GM23338 (cell line): ENCODE measurements around the gene RNF186. TPM values are rescaled to one million over a fixed set of nuclear protein-coding genes. Genes with fewer than 3 reads are reported as not detected.

Source experiments
- CREB1 ChIP-seq: fragments of 250-450 bp; sonication (Bioruptor Pico); IDR thresholded peaks from 2 replicates; pipeline ENCODE4 v1.5.0; 2020; ENCODE audit warnings: low read depth, mild to moderate bottlenecking, moderate library complexity
- CTCF ChIP-seq, 2 experiments: fragments of 200-600 bp in 1 of 2; sonication (generic) in 1 of 2; conservative IDR thresholded peaks; 2 replicates each; pipeline versions ENCODE4 v1.5.1 to v1.6.1; 2016 to 2017; ENCODE audit warnings: antibody characterized with exemption in 2 of 2, low read depth in 2 of 2, mild to moderate bottlenecking in 2 of 2, moderate library complexity in 1 of 2
- ETS1 ChIP-seq: IDR thresholded peaks from 2 replicates; pipeline ENCODE4 v1.6.1; 2016; ENCODE audit warnings: antibody characterized with exemption
- EZH2 ChIP-seq: fragments of 200-600 bp; sonication (generic); IDR thresholded peaks from one replicate; pipeline ENCODE4 v1.8.0; 2017; ENCODE audit warnings: antibody characterized with exemption, mild to moderate bottlenecking, low read depth; ENCODE audit not compliant: unreplicated experiment
- EZH2phosphoT487 ChIP-seq: fragments of 200-600 bp; sonication (generic); IDR thresholded peaks from one replicate; pipeline ENCODE4 v1.8.1; 2018; ENCODE audit warnings: antibody characterized with exemption; ENCODE audit not compliant: unreplicated experiment
- JUNB ChIP-seq: IDR thresholded peaks from one replicate; pipeline ENCODE4 v1.6.1; 2016; ENCODE audit warnings: antibody characterized with exemption; ENCODE audit not compliant: unreplicated experiment
- NANOG ChIP-seq: IDR thresholded peaks from 2 replicates; pipeline ENCODE4 v1.6.1; 2016; ENCODE audit warnings: antibody characterized with exemption, borderline replicate concordance
- POLR2AphosphoS5 ChIP-seq: IDR thresholded peaks from 2 replicates; pipeline ENCODE4 v1.6.1; 2016; ENCODE audit warnings: antibody characterized with exemption, low read depth
- STAT1 ChIP-seq: IDR thresholded peaks from one replicate; pipeline ENCODE4 v1.6.1; 2016; ENCODE audit warnings: antibody characterized with exemption; ENCODE audit not compliant: unreplicated experiment
- polyA plus RNA-seq: library from polyadenylated mRNA; unstranded; fragments of >200 nt; fragmentation: Nextera tagmentation; extraction: Ambion mirVana; gene quantifications from 2 replicates; pipeline ENCODE4 v1.2.1, GENCODE V29; 2016
- total RNA-seq: library from RNA; depleted of rRNA; stranded (reverse); fragments of >200 nt; shearing (Covaris generic); gene quantifications from 2 replicates; pipeline ENCODE4 v1.2.3, GENCODE V29; 2014
- TF ChIP-seq, protein P1 (sequence below): fragments of 250-450 bp; sonication (Bioruptor Pico); IDR thresholded peaks from 2 replicates; pipeline ENCODE4 v1.5.0; 2020; ENCODE audit warnings: mild to moderate bottlenecking, moderate library complexity

Gene RNF186
- total and polyA plus RNA-seq, 2 experiments from 2014 or later = not detected

DNA sequence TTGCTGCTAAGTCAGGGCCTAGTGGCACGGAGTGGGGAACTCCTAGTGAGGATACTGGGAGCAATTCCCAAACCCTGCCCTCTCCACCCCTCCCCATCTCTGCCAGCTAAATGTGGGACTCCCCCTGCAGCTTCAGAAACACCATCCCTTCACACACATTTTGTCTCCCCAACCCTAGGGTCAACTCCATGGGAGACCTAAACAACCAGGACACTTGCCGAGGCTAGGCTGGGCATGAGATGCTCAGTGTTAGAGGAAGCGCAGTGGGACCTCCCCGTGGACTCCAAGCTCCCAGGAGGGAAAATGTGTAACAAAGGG, 1.5 kb downstream of the RNF186 start (continued):
- TF ChIP-seq, protein P1, sequence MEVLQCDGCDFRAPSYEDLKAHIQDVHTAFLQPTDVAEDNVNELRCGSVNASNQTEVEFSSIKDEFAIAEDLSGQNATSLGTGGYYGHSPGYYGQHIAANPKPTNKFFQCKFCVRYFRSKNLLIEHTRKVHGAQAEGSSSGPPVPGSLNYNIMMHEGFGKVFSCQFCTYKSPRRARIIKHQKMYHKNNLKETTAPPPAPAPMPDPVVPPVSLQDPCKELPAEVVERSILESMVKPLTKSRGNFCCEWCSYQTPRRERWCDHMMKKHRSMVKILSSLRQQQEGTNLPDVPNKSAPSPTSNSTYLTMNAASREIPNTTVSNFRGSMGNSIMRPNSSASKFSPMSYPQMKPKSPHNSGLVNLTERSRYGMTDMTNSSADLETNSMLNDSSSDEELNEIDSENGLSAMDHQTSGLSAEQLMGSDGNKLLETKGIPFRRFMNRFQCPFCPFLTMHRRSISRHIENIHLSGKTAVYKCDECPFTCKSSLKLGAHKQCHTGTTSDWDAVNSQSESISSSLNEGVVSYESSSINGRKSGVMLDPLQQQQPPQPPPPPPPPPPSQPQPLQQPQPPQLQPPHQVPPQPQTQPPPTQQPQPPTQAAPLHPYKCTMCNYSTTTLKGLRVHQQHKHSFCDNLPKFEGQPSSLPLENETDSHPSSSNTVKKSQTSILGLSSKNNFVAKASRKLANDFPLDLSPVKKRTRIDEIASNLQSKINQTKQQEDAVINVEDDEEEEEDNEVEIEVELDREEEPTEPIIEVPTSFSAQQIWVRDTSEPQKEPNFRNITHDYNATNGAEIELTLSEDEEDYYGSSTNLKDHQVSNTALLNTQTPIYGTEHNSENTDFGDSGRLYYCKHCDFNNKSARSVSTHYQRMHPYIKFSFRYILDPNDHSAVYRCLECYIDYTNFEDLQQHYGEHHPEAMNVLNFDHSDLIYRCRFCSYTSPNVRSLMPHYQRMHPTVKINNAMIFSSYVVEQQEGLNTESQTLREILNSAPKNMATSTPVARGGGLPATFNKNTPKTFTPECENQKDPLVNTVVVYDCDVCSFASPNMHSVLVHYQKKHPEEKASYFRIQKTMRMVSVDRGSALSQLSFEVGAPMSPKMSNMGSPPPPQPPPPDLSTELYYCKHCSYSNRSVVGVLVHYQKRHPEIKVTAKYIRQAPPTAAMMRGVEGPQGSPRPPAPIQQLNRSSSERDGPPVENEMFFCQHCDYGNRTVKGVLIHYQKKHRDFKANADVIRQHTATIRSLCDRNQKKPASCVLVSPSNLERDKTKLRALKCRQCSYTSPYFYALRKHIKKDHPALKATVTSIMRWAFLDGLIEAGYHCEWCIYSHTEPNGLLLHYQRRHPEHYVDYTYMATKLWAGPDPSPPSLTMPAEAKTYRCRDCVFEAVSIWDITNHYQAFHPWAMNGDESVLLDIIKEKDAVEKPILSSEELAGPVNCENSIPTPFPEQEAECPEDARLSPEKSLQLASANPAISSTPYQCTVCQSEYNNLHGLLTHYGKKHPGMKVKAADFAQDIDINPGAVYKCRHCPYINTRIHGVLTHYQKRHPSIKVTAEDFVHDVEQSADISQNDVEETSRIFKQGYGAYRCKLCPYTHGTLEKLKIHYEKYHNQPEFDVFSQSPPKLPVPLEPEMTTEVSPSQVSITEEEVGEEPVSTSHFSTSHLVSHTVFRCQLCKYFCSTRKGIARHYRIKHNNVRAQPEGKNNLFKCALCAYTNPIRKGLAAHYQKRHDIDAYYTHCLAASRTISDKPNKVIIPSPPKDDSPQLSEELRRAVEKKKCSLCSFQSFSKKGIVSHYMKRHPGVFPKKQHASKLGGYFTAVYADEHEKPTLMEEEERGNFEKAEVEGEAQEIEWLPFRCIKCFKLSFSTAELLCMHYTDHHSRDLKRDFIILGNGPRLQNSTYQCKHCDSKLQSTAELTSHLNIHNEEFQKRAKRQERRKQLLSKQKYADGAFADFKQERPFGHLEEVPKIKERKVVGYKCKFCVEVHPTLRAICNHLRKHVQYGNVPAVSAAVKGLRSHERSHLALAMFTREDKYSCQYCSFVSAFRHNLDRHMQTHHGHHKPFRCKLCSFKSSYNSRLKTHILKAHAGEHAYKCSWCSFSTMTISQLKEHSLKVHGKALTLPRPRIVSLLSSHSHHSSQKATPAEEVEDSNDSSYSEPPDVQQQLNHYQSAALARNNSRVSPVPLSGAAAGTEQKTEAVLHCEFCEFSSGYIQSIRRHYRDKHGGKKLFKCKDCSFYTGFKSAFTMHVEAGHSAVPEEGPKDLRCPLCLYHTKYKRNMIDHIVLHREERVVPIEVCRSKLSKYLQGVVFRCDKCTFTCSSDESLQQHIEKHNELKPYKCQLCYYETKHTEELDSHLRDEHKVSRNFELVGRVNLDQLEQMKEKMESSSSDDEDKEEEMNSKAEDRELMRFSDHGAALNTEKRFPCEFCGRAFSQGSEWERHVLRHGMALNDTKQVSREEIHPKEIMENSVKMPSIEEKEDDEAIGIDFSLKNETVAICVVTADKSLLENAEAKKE (CRISPR knock-in tag) = no peak
- no peak for TF ChIP-seq ETS1
- TF ChIP-seq STAT1 = no peak
- TF ChIP-seq CTCF (conservative IDR thresholded peaks at IDR 0.05; ENCODE audit: low read depth in 2 of 2) = no peak
- TF ChIP-seq JUNB = no peak
- TF ChIP-seq EZH2 = no peak
- TF ChIP-seq EZH2phosphoT487 = no peak
- TF ChIP-seq POLR2AphosphoS5 = no peak
- no peak for TF ChIP-seq NANOG
- TF ChIP-seq CREB1 (CRISPR knock-in tag) = no peak
